Measurements from ENCODE around the gene UBE3D. TPM values are rescaled to one million over a fixed set of nuclear protein-coding genes. Genes with fewer than 3 reads are reported as not detected.

The UBE3D gene
- polyA plus RNA-seq, 2 donors: 2.3 to 5.9 TPM

GRCh38 chr6:82889143-82889542 lies 176.5 kb downstream of the UBE3D start:
- H3K4me3 ChIP-seq (ENCODE audit: low read depth in 1 of 2, low read length in 2 of 2): no peak overlapping the region
- no peaks in the 10 kb centered on the region for H3K9me3 ChIP-seq (ENCODE audit: control insufficient read depth in 2 of 2, insufficient read depth in 1 of 2, low read depth in 1 of 2, low read length in 1 of 2)
- no peak overlapping the region for H3K27ac ChIP-seq (ENCODE audit: low read depth in 2 of 2, low read length in 1 of 2)
- H3K4me1 ChIP-seq (ENCODE audit: control insufficient read depth in 2 of 2, insufficient read depth in 2 of 2, low read length in 1 of 2): no peaks in the 10 kb centered on the region
- H3K27me3 ChIP-seq (ENCODE audit: control insufficient read depth in 1 of 2, insufficient read depth in 2 of 2, low read length in 2 of 2): no peaks in the 10 kb centered on the region
- H3K36me3 ChIP-seq (ENCODE audit: control insufficient read depth in 2 of 2, insufficient read depth in 2 of 2, low read length in 1 of 2): no peaks in the 10 kb centered on the region
- 92 to 95% methylated on average over 5 of the region's 5 CpGs for WGBS, 2 donors

GRCh38 chr6:82882363-82883023 lies 183.1 kb downstream of the UBE3D start:
- no peak overlapping the region for H3K4me3 ChIP-seq (ENCODE audit: low read depth in 1 of 2, low read length in 2 of 2)
- H3K4me1 ChIP-seq (ENCODE audit: control insufficient read depth in 2 of 2, insufficient read depth in 2 of 2, low read length in 1 of 2): no peaks in the 10 kb centered on the region
- no peaks in the 10 kb centered on the region for H3K36me3 ChIP-seq (ENCODE audit: control insufficient read depth in 2 of 2, insufficient read depth in 2 of 2, low read length in 1 of 2)
- no peak overlapping the region for H3K27ac ChIP-seq (ENCODE audit: low read depth in 2 of 2, low read length in 1 of 2)
- WGBS, 2 donors: 29 to 35% methylated on average over 2 of the region's 2 CpGs
- no peaks in the 10 kb centered on the region for H3K27me3 ChIP-seq (ENCODE audit: control insufficient read depth in 1 of 2, insufficient read depth in 2 of 2, low read length in 2 of 2)
- no peaks in the 10 kb centered on the region for H3K9me3 ChIP-seq (ENCODE audit: control insufficient read depth in 2 of 2, insufficient read depth in 1 of 2, low read depth in 1 of 2, low read length in 1 of 2)

GRCh38 chr6:82881519-82881918 lies 184.1 kb downstream of the UBE3D start:
- H3K27me3 ChIP-seq (ENCODE audit: control insufficient read depth in 1 of 2, insufficient read depth in 2 of 2, low read length in 2 of 2): no peaks in the 10 kb centered on the region
- WGBS, 2 donors: 85 to 89% methylated on average over 1 of the region's 1 CpG
- no peak overlapping the region for H3K27ac ChIP-seq (ENCODE audit: low read depth in 2 of 2, low read length in 1 of 2)
- H3K4me1 ChIP-seq (ENCODE audit: control insufficient read depth in 2 of 2, insufficient read depth in 2 of 2, low read length in 1 of 2): no peaks in the 10 kb centered on the region
- H3K36me3 ChIP-seq (ENCODE audit: control insufficient read depth in 2 of 2, insufficient read depth in 2 of 2, low read length in 1 of 2): no peaks in the 10 kb centered on the region
- no peak overlapping the region for H3K4me3 ChIP-seq (ENCODE audit: low read depth in 1 of 2, low read length in 2 of 2)
- no peaks in the 10 kb centered on the region for H3K9me3 ChIP-seq (ENCODE audit: control insufficient read depth in 2 of 2, insufficient read depth in 1 of 2, low read depth in 1 of 2, low read length in 1 of 2)

GRCh38 chr6:82878812-82879211 lies 186.8 kb downstream of the UBE3D start:
- Histone ChIP-seq H3K4me1 (ENCODE audit: control insufficient read depth in 2 of 2, insufficient read depth in 2 of 2, low read length in 1 of 2) (no peaks in the 10 kb centered on the region), H3K27me3 (ENCODE audit: control insufficient read depth in 1 of 2, insufficient read depth in 2 of 2, low read length in 2 of 2) (no peaks in the 10 kb centered on the region), H3K9me3 (ENCODE audit: control insufficient read depth in 2 of 2, insufficient read depth in 1 of 2, low read depth in 1 of 2, low read length in 1 of 2) (no peaks in the 10 kb centered on the region), H3K4me3 (ENCODE audit: low read depth in 1 of 2, low read length in 2 of 2) (no peak overlapping the region), H3K36me3 (ENCODE audit: control insufficient read depth in 2 of 2, insufficient read depth in 2 of 2, low read length in 1 of 2) (no peaks in the 10 kb centered on the region), H3K27ac (ENCODE audit: low read depth in 2 of 2, low read length in 1 of 2) (no peak overlapping the region)
- 50 to 61% methylated on average over 3 of the region's 3 CpGs for WGBS, 2 donors

GRCh38 chr6:82877213-82878195 lies 188.1 kb downstream of the UBE3D start:
- Histone ChIP-seq H3K36me3 (ENCODE audit: control insufficient read depth in 2 of 2, insufficient read depth in 2 of 2, low read length in 1 of 2) (no peaks in the 10 kb centered on the region), H3K27ac (ENCODE audit: low read depth in 2 of 2, low read length in 1 of 2) (no peak overlapping the region), H3K4me3 (ENCODE audit: low read depth in 1 of 2, low read length in 2 of 2) (no peak overlapping the region), H3K27me3 (ENCODE audit: control insufficient read depth in 1 of 2, insufficient read depth in 2 of 2, low read length in 2 of 2) (no peaks in the 10 kb centered on the region), H3K4me1 (ENCODE audit: control insufficient read depth in 2 of 2, insufficient read depth in 2 of 2, low read length in 1 of 2) (no peaks in the 10 kb centered on the region), H3K9me3 (ENCODE audit: control insufficient read depth in 2 of 2, insufficient read depth in 1 of 2, low read depth in 1 of 2, low read length in 1 of 2) (no peaks in the 10 kb centered on the region)
- 54 to 57% methylated on average over 4 of the region's 4 CpGs for WGBS, 2 donors

GRCh38 chr6:82875573-82876185 lies 190.0 kb downstream of the UBE3D start:
- no peak overlapping the region for H3K4me3 ChIP-seq (ENCODE audit: low read depth in 1 of 2, low read length in 2 of 2)
- H3K27me3 ChIP-seq (ENCODE audit: control insufficient read depth in 1 of 2, insufficient read depth in 2 of 2, low read length in 2 of 2): no peaks in the 10 kb centered on the region
- H3K4me1 ChIP-seq (ENCODE audit: control insufficient read depth in 2 of 2, insufficient read depth in 2 of 2, low read length in 1 of 2): no peaks in the 10 kb centered on the region
- H3K36me3 ChIP-seq (ENCODE audit: control insufficient read depth in 2 of 2, insufficient read depth in 2 of 2, low read length in 1 of 2): no peaks in the 10 kb centered on the region
- H3K27ac ChIP-seq (ENCODE audit: low read depth in 2 of 2, low read length in 1 of 2): no peak overlapping the region
- no peaks in the 10 kb centered on the region for H3K9me3 ChIP-seq (ENCODE audit: control insufficient read depth in 2 of 2, insufficient read depth in 1 of 2, low read depth in 1 of 2, low read length in 1 of 2)
- 53 to 60% methylated on average over 4 of the region's 4 CpGs for WGBS, 2 donors

GRCh38 chr6:82874867-82875266 lies 190.8 kb downstream of the UBE3D start:
- Histone ChIP-seq H3K4me1 (ENCODE audit: control insufficient read depth in 2 of 2, insufficient read depth in 2 of 2, low read length in 1 of 2) (no peaks in the 10 kb centered on the region), H3K9me3 (ENCODE audit: control insufficient read depth in 2 of 2, insufficient read depth in 1 of 2, low read depth in 1 of 2, low read length in 1 of 2) (no peaks in the 10 kb centered on the region), H3K36me3 (ENCODE audit: control insufficient read depth in 2 of 2, insufficient read depth in 2 of 2, low read length in 1 of 2) (no peaks in the 10 kb centered on the region), H3K27me3 (ENCODE audit: control insufficient read depth in 1 of 2, insufficient read depth in 2 of 2, low read length in 2 of 2) (no peaks in the 10 kb centered on the region), H3K27ac (ENCODE audit: low read depth in 2 of 2, low read length in 1 of 2) (no peak overlapping the region), H3K4me3 (ENCODE audit: low read depth in 1 of 2, low read length in 2 of 2) (no peak overlapping the region)
- WGBS, 2 donors: 87 to 91% methylated on average over 3 of the region's 3 CpGs

GRCh38 chr6:82872185-82872584 lies 193.5 kb downstream of the UBE3D start:
- 71 to 95% methylated on average over 1 of the region's 1 CpG for WGBS, 2 donors
- no peaks in the 10 kb centered on the region for H3K4me1 ChIP-seq (ENCODE audit: control insufficient read depth in 2 of 2, insufficient read depth in 2 of 2, low read length in 1 of 2)
- H3K9me3 ChIP-seq (ENCODE audit: control insufficient read depth in 2 of 2, insufficient read depth in 1 of 2, low read depth in 1 of 2, low read length in 1 of 2): no peaks in the 10 kb centered on the region
- no peak overlapping the region for H3K27ac ChIP-seq (ENCODE audit: low read depth in 2 of 2, low read length in 1 of 2)
- no peaks in the 10 kb centered on the region for H3K36me3 ChIP-seq (ENCODE audit: control insufficient read depth in 2 of 2, insufficient read depth in 2 of 2, low read length in 1 of 2)
- no peak overlapping the region for H3K4me3 ChIP-seq (ENCODE audit: low read depth in 1 of 2, low read length in 2 of 2)
- H3K27me3 ChIP-seq (ENCODE audit: control insufficient read depth in 1 of 2, insufficient read depth in 2 of 2, low read length in 2 of 2): no peaks in the 10 kb centered on the region

GRCh38 chr6:82870582-82871172 lies 195.0 kb downstream of the UBE3D start:
- WGBS, 2 donors: 70 to 74% methylated on average over 2 of the region's 2 CpGs
- H3K27ac ChIP-seq (ENCODE audit: low read depth in 2 of 2, low read length in 1 of 2): no peak overlapping the region
- H3K4me1 ChIP-seq (ENCODE audit: control insufficient read depth in 2 of 2, insufficient read depth in 2 of 2, low read length in 1 of 2): no peaks in the 10 kb centered on the region

More at GRCh38 chr6:82870582-82871172, 195.0 kb downstream of the UBE3D start:
- Histone ChIP-seq H3K9me3 (ENCODE audit: control insufficient read depth in 2 of 2, insufficient read depth in 1 of 2, low read depth in 1 of 2, low read length in 1 of 2) (no peaks in the 10 kb centered on the region), H3K36me3 (ENCODE audit: control insufficient read depth in 2 of 2, insufficient read depth in 2 of 2, low read length in 1 of 2) (no peaks in the 10 kb centered on the region), H3K27me3 (ENCODE audit: control insufficient read depth in 1 of 2, insufficient read depth in 2 of 2, low read length in 2 of 2) (no peaks in the 10 kb centered on the region), H3K4me3 (ENCODE audit: low read depth in 1 of 2, low read length in 2 of 2) (no peak overlapping the region)
